Loucy (cell line): Measurements from ENCODE around the gene PLXNB1.

Source experiments
- CTCF ChIP-seq: fragments of 200-600 bp; sonication (generic); conservative IDR thresholded peaks from 2 replicates; pipeline ENCODE4 v1.5.1; 2014; ENCODE audit warnings: mild to moderate bottlenecking, antibody characterized with exemption, low read length
- EZH2phosphoT487 ChIP-seq: fragments of 200-600 bp; IDR thresholded peaks from 2 replicates; pipeline ENCODE4 v1.6.1; 2018; ENCODE audit warnings: antibody characterized with exemption, mild to moderate bottlenecking, moderate library complexity, borderline replicate concordance

- TF ChIP-seq CTCF, result no peak
- TF ChIP-seq EZH2phosphoT487, result no peak
These were observed 45.3 kb upstream of the PLXNB1 start for GRCh38 chr3:48475188-48475587.
